Stimulated activated CD8-positive, alpha-beta memory T cell treated with anti-CD3 and anti-CD28 coated beads, Interleukin-15, amount 100 ng/mL, for 4 hours (primary cell): ENCODE data around the gene HDAC1.

Experiments used
- DNase-seq, 2 donors: peaks; one replicate each; pipeline ENCODE4 v3.0.0-alpha.2; 2020; ENCODE audit warnings: low read depth in 2 of 2

HDAC1 gene

GRCh38 chr1:32373996-32374592 is 82.2 kb downstream of the HDAC1 start:
- no peak for DNase-seq

- DNase-seq, result no peak
Observed at GRCh38 chr1:32376199-32376598, 84.3 kb downstream of the HDAC1 start.

DNA sequence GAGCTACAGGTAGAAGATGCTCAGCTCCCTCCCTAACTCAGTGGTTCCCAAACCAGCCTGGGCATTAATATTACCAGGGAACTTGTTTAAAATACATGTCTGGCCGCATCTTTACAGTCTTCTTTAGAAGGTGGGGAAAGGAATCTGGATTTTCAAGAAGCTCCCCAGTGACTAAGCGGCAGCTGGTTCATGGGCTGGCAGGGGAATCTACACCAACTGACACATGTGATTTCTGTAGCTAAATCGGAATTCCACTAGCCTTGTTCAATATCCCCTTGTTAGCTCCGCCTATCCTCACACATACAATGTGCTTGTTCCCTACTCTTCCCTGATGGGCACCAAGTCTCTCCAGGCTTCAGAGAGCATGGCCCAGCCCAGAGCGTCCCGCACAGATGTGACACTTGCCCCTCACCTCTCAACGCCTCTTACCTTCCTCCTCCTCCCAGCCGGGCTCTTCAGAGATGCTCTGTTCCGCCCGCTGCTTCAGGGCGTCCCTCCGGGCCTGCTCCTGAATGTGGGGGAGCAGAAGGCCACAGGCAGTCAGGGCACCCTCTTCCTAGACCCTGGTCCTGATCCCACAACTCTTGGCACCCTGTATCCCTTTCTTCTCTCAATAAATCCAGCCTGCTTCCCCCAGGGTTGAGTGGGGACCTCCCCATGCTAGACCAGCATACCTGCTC is 85.8 kb downstream of the HDAC1 start:
- no peak for DNase-seq

DNA sequence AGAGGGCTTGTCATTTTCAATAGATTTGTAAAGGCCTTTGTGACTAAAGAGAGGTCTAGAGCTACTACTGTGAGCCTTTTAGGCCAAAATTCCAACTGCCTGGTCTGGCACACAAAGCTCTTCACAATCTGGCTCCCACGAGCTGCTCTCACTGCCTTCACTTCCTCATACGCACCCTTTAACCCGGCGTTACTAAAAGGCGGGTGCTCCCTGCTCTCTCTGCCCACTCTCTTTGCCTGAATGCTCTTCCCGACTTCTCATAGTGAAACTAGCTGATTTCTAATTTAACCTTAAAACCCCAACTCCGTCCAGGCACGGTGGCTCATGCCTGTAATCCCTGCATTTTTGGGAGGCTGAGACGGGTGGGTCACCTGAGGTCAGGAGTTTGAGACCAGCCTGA is 88.2 kb downstream of the HDAC1 start:
- DNase-seq, result no peak
